ENCODE measurements around the gene IQGAP2.
A peak's percentile ranks its signal among the peaks of the same experiment; 100 is the strongest.

Gene IQGAP2

DNA sequence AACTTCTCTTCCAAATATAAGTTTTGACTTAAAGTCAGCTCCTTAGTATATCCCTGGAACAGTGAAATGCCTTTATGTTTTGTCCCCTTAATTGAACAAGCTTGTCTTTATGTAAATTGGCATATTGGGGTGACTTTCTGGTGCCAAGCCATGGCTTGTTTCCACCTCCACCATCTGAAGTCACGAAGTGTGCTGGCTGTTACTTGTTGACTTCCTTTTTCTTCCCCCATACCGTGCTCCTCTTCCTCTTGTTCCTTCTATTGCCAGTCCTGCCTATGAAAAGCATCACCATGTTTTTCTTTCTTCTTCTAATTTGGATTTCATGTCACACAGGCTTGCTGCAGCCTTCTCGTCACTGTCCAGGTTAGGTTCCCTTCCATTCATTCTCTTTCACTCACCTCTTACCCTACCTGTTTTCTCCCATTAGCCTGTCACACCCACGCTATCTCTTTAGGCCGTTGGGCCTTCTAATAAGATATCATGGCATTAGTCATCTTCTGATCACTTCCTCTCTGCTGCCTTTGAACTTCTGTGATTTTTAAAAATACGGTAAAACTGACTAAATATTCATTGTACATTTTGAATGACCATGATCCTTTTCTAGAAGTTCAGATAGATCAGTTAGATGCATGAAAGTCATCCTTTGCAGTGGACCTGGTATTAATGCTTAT is 48.1 kb downstream of the IQGAP2 start:
- DNase-seq = peak; percentile 45

DNA sequence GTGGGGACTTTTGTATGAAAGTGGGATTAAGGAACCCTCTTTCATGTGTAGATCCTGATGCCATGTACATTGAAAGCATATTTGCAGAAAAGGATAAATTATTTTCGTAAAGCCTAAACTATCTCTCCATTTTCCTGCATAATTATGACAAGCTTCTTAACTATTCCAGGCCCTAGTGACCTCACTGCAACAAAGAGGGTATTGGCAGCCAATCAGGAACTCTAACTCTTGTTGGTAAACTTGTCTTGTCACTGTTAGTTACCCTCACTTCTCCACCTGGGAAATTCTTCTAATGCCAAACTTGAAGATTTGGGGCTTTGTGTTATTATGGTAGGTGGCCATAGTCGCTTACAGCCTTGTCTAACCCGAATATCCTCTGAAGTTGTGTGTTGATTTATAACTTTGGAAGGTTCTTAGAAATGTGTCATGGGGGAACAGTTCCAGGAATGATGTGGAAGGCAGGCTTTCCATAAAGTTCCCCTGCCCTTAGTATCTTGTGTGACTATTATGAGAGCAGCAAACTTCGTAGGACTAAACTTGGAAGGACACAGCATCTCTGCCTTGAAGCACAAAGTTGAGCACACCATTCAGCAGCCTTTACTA is 52.5 kb downstream of the IQGAP2 start:
- no peak for DNase-seq

DNA sequence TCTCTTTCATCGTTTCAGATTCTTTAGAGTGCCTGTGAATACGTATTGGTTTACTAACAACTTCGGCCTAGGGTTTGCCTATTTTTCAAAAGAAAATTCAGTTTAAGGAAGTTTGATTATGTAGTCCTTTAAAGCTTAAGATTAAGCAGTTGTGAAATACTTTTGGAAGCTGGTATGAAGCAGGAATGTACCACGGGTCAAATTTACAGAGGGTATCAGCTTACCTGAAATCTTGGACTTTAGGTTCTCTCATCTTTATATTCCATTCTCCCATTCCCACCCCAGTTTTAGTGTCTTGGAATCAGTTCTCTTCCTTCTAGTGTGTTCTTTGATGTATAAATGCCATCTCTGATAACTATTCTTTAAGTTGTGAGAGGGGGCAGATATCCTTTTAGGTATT is 53.2 kb downstream of the IQGAP2 start:
- DNase-seq = peak; percentile 24

DNA sequence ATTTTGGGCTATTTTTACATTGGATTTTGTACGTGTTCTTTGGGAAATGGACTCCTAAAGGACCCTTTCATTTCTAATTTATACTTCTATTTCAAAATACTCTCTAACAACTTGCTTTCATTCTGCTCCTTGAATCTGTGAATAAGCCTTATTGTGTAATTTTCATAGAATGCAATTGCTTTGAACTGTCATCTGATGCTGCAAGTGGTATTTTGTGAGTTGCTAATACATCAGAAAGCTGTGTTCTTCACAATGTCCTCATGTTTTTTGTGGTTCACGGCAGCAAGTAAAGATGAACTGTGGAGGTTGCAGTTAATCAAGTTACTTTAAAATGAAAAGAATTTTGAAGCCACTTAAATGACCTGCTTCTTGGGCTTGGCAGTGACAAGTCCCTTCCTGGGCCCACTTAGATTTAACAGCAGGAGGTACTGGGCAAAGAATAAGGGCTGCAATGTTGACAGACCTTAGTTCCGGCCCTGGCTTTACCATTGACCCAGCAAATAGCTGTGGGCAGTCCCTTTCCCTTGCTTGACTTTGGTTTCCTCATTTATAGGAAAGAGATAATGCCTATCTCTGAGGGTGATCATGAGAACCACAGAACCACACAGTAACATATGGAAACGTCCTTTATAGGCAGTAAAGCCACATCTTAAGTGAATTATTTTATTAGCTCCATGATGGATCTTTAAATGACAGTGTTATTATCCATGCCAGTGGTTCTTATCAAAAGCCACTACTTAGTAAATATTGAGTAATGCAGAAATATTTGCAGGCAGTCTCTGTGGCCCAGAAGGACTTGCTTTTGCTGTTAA is 54.8 kb downstream of the IQGAP2 start:
- DNase-seq = peak; percentile 67

DNA sequence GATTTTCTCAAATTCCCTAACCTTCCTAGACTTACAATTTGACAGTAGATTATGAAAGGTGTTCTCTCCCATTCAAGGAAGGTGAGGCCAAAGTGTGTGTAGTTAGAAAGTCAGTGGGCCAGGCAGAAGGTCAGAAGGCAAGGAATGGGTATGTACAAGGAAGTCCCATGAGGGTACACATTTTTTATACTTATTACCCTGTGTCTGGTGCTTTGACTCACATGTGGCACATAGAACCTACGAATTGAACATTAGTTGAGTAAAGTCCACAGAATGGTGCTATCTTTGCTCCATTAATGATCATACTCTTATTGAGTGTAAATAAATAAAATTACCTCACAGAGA is 55.4 kb downstream of the IQGAP2 start:
- DNase-seq = no peak

DNA sequence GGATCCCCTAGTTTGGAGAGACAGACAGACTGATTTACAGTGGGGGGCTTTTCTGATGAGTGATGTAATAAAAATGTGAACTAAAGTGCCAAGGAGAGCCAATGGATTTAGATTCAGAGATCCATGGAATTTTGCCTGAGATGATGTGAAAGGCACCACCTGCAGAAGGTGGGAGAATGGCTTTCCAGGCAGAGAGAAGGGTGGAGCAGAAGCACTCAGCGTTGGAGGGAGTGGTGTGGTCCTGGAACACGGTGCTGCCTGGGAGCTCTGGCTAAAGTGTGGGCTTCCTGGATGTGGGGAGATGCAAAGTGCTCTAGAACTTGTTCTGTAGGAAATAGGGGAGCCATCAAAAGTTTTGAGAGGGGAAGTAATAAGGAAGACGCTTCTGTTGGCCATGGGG is 57.0 kb downstream of the IQGAP2 start:
- no peak for DNase-seq

GRCh38 chr5:76462097-76462667 is 59.1 kb downstream of the IQGAP2 start:
- DNase-seq = no peak

DNA sequence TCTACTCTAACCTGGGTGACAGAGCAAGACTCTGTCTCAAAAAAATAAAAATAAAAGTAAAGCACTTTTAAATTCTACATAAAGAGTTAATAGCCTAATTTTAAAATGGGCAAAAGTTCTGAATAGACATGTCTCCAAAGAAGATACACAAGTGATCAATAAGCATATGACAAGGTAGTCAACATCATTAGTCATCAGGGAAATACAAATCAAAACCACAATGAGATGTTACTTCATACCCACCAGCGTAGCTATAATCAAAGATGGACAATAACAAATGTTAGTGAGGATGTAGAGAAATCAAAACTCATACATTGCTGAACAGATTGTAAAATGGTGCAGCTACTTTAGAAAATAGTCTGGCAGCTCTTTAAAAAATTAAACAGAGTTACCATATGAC is 64.1 kb downstream of the IQGAP2 start:
- DNase-seq = no peak

DNA sequence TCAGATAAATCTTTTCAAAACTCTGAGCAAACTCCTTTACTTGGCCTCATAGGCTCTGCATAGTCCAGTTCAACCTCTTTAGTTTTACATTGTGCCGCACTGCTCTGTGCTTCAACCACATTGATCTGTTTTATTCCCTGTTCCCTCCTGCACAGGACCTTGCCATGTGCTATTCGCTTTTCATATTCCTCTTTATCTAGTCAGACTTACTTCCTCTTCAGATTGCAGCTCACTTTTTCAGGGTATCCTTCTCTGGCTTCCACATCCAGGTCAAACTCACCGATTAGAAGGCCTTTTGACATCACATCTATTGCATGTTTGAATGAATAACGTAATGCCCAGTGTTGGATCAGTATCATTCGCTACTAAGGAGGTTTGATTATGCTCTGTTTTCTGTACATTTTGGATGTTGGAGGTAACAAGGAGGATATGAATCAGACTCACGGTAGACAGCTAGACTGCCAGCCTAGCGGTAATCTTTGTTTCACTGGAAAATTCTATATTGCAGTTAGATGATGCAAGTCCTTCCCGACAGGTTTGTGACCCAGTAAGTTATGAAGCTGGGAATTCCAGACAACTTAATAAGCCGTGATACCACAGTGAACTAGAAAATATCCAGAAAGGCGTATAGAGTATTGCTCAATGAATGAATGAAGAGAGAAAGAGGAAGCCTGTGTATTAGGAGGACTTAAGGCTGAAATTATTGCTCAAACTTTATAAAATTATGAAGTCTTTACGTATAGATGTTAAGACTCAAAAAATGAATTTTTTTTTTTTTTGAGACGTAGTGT is 65.7 kb downstream of the IQGAP2 start:
- peak; percentile 77 for DNase-seq

GRCh38 chr5:76469656-76470290 is 66.7 kb downstream of the IQGAP2 start:
- no peak for DNase-seq

GRCh38 chr5:76470976-76471375 is 67.9 kb downstream of the IQGAP2 start:
- DNase-seq = no peak

DNA sequence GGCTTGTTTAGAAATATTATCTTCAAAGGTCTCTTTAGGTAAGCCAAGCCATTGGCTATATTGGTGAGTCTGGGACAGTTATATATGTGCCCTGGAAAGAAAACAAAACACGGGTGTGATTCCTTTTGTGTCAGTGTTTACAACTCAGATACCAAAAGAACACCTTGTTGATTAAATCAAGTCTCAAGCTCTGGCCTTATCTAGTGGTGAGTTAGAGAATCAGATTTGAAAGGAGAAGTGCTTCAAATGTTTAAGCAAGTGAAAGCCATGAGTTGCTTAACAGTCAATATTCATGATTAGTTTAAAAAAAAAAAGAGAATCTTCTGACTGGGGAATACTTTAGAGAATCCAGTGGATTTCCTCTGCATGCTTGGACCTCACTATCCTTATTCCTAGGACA is 68.3 kb downstream of the IQGAP2 start:
- peak; percentile 37 for DNase-seq

DNA sequence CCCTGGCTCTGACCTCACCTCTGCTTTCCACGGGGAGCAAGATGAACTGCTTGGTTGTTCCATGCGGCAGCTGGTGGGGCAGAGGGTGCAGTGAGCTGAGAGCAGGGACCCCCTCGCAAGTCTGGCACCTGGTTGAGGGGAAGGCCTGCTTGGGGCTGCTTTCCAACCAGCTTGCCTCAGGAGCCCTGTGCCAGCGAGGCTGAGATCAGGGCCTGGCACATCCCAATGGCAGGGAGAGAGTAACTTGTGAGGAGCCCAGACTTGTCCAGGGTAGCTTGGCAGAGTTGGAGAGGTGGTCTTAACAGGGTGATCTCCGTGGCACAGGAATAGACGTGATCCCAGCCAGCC is 68.9 kb downstream of the IQGAP2 start:
- no peak for DNase-seq

DNA sequence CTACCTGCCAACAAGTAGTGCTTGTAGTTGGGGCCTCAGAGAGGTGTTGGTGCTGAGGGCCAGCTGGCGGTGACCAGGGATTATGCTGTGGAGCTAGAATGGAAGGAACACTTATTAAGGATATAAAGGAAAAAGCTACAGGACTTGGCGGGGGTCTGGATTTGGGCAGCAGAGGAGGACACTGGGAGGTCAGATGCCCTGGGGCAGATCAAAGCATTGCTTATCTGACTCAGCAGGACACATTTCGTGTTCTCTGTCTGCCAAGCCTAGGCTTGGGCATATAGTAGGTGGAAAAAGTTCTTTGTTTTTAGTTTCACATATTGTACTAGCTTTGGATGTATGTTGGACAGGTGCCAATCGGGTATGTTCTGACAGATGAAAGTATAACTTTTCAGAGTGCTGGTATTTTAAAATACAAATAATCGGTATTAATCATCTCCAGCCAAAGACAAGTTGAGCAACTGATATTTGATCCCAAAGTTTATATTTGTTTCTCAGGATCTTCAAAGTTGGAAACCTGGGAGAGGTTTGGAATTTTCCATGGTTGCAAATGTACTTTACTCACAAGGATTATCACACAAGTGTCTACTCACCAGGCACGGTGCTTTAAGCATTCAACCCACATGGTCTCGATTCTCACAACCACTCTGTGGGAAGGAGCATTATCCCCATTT is 69.4 kb downstream of the IQGAP2 start:
- DNase-seq = no peak

GRCh38 chr5:76473009-76473336 is 69.9 kb downstream of the IQGAP2 start:
- DNase-seq = no peak

- no peak for DNase-seq
Measured at GRCh38 chr5:76473661-76474060, 70.6 kb downstream of the IQGAP2 start.

DNA sequence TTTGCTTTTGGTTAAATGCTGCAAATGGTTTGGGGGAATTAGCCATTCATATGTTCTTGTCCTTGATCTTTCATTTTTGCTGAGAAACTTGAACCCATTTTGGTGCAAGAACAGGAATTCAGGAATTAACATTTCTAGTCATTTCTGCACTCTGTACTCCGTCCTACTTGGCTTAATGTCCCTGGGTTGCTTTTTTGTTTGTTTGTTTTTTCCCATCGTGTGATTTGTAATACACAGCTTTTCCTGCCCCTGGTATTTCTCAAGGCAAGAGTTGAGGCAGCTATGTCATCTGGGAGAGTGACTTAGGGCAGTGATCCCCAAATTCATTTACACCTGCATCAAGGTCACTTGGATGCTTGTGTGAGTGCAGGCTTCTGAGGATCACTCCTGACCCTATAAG is 71.3 kb downstream of the IQGAP2 start:
- DNase-seq = no peak

- no peak for DNase-seq
Measured at GRCh38 chr5:76475385-76475784, 72.3 kb downstream of the IQGAP2 start.

- DNase-seq = no peak
Measured at GRCh38 chr5:76475936-76476335, 72.9 kb downstream of the IQGAP2 start.

DNA sequence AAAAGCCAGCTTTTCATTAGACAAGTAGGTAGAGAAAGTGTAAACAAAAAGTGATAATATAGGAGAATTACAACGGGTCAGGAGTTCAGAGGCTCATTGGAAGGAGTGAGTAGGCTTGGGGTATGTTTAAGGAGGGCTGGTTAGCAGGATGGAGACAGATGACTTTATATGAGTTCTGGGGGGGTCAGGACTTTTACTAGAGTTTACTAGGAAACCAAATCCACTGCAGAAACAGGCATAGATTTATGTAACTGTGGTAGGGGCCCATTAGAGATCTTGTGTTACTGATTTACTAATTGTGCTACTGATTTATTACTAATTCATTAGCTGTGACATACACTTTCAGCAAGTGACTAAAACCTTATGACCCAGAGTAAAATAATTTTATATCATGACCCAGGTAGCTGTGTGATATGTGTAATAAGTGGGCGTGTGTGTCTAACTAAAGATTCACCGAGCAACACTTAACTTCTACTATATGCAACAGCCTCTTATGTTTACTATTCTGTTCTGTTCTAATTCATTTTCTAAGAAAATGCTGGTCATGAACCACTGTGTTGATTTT is 73.5 kb downstream of the IQGAP2 start:
- no peak for DNase-seq

GRCh38 chr5:76477061-76477460 is 74.0 kb downstream of the IQGAP2 start:
- no peak for DNase-seq

DNA sequence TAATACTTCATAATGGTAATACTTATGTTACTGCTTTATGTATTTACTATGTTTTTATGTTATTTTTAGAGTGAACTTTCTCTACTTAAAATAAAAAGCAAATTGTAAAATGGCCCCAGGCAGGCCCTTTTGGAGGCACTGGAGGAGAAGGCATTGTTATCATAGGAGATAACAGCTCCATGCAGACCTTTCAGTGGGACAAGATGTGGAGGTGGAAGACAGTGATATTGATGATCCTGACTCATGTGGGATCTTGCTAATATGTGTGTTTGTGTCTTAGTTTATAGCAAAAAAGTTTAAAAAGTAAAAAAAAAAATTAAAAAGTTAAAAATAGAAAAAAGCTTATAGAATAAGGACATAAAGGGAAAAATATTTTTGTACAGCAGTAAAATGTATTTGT is 74.5 kb downstream of the IQGAP2 start:
- no peak for DNase-seq
